Activated B cell treated with CpG ODN at 0.5 μM for 24 hours (primary cell): ENCODE measurements around the gene KCNQ1. TPM values are rescaled to one million over a fixed set of nuclear protein-coding genes. Genes with fewer than 3 reads are reported as not detected.

Source experiments
- ATAC-seq: fragments of 200-7000 bp; cut with Tn5 transposase; one replicate; pipeline ENCODE4 v1.10.0; 2021; ENCODE audit warnings: low read depth, mild to moderate bottlenecking, moderate library complexity
- CTCF ChIA-PET: fragments of 350-600 bp; sonication (Branson Sonifier 250); formaldehyde crosslinking; loops from one replicate; lab custom pipeline; 2021; ENCODE audit warnings: antibody characterized with exemption; lab: Charles Lee
- POLR2A ChIA-PET: fragments of 350-600 bp; sonication (Branson Sonifier 250); formaldehyde crosslinking; loops from one replicate; lab custom pipeline; 2021; ENCODE audit warnings: antibody characterized with exemption; lab: Charles Lee
- DNase-seq: peaks from one replicate; pipeline ENCODE4 v3.0.0; 2022
- H3K27ac Mint-ChIP-seq: one replicate; pipeline ENCODE4 v1.8.0; 2020; ENCODE audit warnings: mixed read lengths
- H3K27me3 Mint-ChIP-seq: one replicate; pipeline ENCODE4 v1.8.0; 2021; ENCODE audit warnings: mixed read lengths
- H3K36me3 Mint-ChIP-seq: one replicate; pipeline ENCODE4 v1.8.0; 2021; ENCODE audit warnings: low read depth, mixed read lengths
- H3K4me1 Mint-ChIP-seq: one replicate; pipeline ENCODE4 v1.8.0; 2021; ENCODE audit warnings: mixed read lengths
- H3K4me3 Mint-ChIP-seq: one replicate; pipeline ENCODE4 v1.8.0; 2020; ENCODE audit warnings: mild to moderate bottlenecking, mixed read lengths
- H3K9me3 Mint-ChIP-seq: one replicate; pipeline ENCODE4 v1.8.0; 2020; ENCODE audit warnings: mixed read lengths
- intact Hi-C: fragments of 100-400 bp; cut with micrococcal nuclease; formaldehyde crosslinking; loops from one replicate; pipeline ENCODE4 v1.15.1; 2024
- total RNA-seq: library from RNA; stranded (reverse); gene quantifications from 2 replicates; pipeline ENCODE4 v1.2.3, GENCODE V29; 2022
- TF ChIP-seq, protein P1 (sequence below): fragments of 200-600 bp; IDR thresholded peaks from one replicate; pipeline ENCODE4 v1.8.0; 2022; ENCODE audit warnings: antibody characterized with exemption, mild to moderate bottlenecking

KCNQ1 gene
- total RNA-seq, 1 donor from 2014 or later = 6.5 TPM

DNA sequence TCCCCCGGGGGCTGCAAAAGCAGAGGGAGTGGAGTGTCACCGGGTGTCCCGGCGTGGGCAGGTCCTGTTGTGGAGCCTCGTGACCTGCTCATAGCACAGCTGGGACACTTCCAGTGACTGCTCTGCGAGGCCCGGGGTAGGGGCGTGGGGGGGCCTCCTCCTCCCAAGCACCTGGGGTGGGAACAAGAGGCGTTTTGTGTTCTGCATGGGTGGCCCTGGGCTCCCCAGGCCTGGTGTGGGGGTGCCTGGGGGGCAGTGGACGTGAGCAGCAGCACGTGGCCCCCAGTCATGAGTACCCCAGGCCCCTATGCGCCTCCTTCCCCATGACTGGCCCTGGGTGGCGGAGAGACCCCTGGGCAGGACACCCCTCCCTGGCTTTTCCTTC lies 104.7 kb downstream of the KCNQ1 start:
- Mint-ChIP-seq H3K36me3 (no peaks in the 10 kb centered on the region), H3K4me1 (peaks cover 7% of the 10 kb centered on the region), H3K27me3 (no peaks in the 10 kb centered on the region), H3K9me3 (no peaks in the 10 kb centered on the region), H3K27ac (no peak overlapping the region), H3K4me3 (no peak overlapping the region)
- ChIA-PET CTCF (no interaction called here), POLR2A (no interaction called here)
- TF ChIP-seq, protein P1, sequence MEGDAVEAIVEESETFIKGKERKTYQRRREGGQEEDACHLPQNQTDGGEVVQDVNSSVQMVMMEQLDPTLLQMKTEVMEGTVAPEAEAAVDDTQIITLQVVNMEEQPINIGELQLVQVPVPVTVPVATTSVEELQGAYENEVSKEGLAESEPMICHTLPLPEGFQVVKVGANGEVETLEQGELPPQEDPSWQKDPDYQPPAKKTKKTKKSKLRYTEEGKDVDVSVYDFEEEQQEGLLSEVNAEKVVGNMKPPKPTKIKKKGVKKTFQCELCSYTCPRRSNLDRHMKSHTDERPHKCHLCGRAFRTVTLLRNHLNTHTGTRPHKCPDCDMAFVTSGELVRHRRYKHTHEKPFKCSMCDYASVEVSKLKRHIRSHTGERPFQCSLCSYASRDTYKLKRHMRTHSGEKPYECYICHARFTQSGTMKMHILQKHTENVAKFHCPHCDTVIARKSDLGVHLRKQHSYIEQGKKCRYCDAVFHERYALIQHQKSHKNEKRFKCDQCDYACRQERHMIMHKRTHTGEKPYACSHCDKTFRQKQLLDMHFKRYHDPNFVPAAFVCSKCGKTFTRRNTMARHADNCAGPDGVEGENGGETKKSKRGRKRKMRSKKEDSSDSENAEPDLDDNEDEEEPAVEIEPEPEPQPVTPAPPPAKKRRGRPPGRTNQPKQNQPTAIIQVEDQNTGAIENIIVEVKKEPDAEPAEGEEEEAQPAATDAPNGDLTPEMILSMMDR = no peak
- ATAC-seq = no peak
- DNase-seq = no peak
- intact Hi-C loops = no loop called here

- H3K27me3 Mint-ChIP-seq = no peaks in the 10 kb centered on the region
- no peaks in the 10 kb centered on the region for H3K9me3 Mint-ChIP-seq
- intact Hi-C loops = no loop called here
- no peak for ATAC-seq
- ChIA-PET POLR2A (no interaction called here), CTCF (no interaction called here)
- TF ChIP-seq, protein P1 = no peak
- no peaks in the 10 kb centered on the region for H3K36me3 Mint-ChIP-seq
- DNase-seq = no peak
- H3K4me3 Mint-ChIP-seq = no peak overlapping the region
- H3K4me1 Mint-ChIP-seq = peaks cover 6% of the 10 kb centered on the region
- no peak overlapping the region for H3K27ac Mint-ChIP-seq
These were observed 105.2 kb downstream of the KCNQ1 start for GRCh38 chr11:2549876-2550605.

GRCh38 chr11:2550606-2550970 lies 105.8 kb downstream of the KCNQ1 start:
- H3K27me3 Mint-ChIP-seq = no peaks in the 10 kb centered on the region
- ChIA-PET POLR2A (no interaction called here), CTCF (no interaction called here)
- no peaks in the 10 kb centered on the region for H3K36me3 Mint-ChIP-seq
- peaks cover 5% of the 10 kb centered on the region for H3K4me1 Mint-ChIP-seq
- H3K27ac Mint-ChIP-seq = no peak overlapping the region
- ATAC-seq (no peak), DNase-seq (no peak)
- TF ChIP-seq, protein P1 = no peak
- H3K9me3 Mint-ChIP-seq = no peaks in the 10 kb centered on the region
- H3K4me3 Mint-ChIP-seq = no peak overlapping the region
- intact Hi-C loops = no loop called here

DNA sequence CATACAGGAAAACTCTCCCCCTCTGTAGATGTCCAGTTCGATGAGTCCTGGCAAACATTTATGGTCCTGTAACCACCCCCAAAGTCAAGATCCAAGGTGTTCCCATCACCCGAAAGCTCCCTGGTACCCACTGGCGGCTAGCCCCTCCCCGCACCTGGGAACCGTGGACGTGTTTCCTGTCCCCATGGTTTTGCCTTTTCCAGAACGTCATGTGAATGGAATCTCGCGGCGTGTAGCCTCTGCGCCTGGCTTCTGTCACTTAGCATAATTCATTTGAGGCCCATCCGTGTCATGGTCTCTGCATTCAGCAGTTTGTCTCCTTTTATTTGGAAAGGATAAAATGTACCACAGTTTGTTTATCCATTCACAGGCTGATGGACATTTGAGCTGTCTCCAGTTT lies 106.3 kb downstream of the KCNQ1 start:
- no peak for ATAC-seq
- ChIA-PET CTCF (no interaction called here), POLR2A (no interaction called here)
- intact Hi-C loops = no loop called here
- H3K4me3 Mint-ChIP-seq = no peak overlapping the region
- no peak overlapping the region for H3K27ac Mint-ChIP-seq
- no peak for DNase-seq
- H3K4me1 Mint-ChIP-seq = peaks cover 4% of the 10 kb centered on the region
- H3K27me3 Mint-ChIP-seq = no peaks in the 10 kb centered on the region
- TF ChIP-seq, protein P1 = no peak
- no peaks in the 10 kb centered on the region for H3K9me3 Mint-ChIP-seq
- no peaks in the 10 kb centered on the region for H3K36me3 Mint-ChIP-seq

- CTCF ChIA-PET = no interaction called here
These were observed 107.4 kb downstream of the KCNQ1 start for GRCh38 chr11:2552210-2552609.

More at GRCh38 chr11:2552210-2552609, 107.4 kb downstream of the KCNQ1 start:
- H3K4me3 Mint-ChIP-seq = no peak overlapping the region
- no peaks in the 10 kb centered on the region for H3K9me3 Mint-ChIP-seq
- no peaks in the 10 kb centered on the region for H3K27me3 Mint-ChIP-seq
- DNase-seq = no peak
- TF ChIP-seq, protein P1 = no peak
- intact Hi-C loops = no loop called here
- peaks cover 2% of the 10 kb centered on the region for H3K4me1 Mint-ChIP-seq
- no peak overlapping the region for H3K27ac Mint-ChIP-seq
- H3K36me3 Mint-ChIP-seq = no peaks in the 10 kb centered on the region
- no peak for ATAC-seq
- POLR2A ChIA-PET = no interaction called here
